Astrocyte (in vitro differentiated cells and primary cell): Measurements from ENCODE around the gene SDK1. TPM values are rescaled to one million over a fixed set of nuclear protein-coding genes. Genes with fewer than 3 reads are reported as not detected.

Experiments
- DNase-seq: peaks from one replicate; pipeline ENCODE4 v3.0.0-alpha.2; 2010; ENCODE audit warnings: low read depth
- FAIRE-seq: peaks from 2 replicates; lab custom pipeline; 2011; peaks lifted over from hg19 to GRCh38; lab: Jason Lieb, UNC
- H2AFZ ChIP-seq: 2 replicates; pipeline ENCODE4 v1.6.0; 2012; ENCODE audit warnings: low read depth, low read length, inconsistent platforms
- H3K27ac ChIP-seq: 2 replicates; pipeline ENCODE4 v1.5.1; 2011; ENCODE audit warnings: low read depth, low read length, inconsistent platforms
- H3K27me3 ChIP-seq: 2 replicates; pipeline ENCODE4 v1.6.0; 2011; ENCODE audit warnings: low read length, inconsistent platforms; ENCODE audit not compliant: insufficient read depth
- H3K36me3 ChIP-seq: 2 replicates; pipeline ENCODE4 v1.5.1; 2011; ENCODE audit warnings: low read length, inconsistent platforms; ENCODE audit not compliant: insufficient read depth
- H3K4me1 ChIP-seq: 2 replicates; pipeline ENCODE4 v1.5.1; 2011; ENCODE audit warnings: low read length, inconsistent platforms; ENCODE audit not compliant: insufficient read depth
- H3K4me2 ChIP-seq: 2 replicates; pipeline ENCODE4 v1.6.0; 2012; ENCODE audit warnings: low read length, inconsistent platforms
- H3K4me3 ChIP-seq: 2 replicates; pipeline ENCODE4 v1.5.1; 2011; ENCODE audit warnings: low read depth, mild to moderate bottlenecking, low read length, inconsistent platforms; ENCODE audit not compliant: insufficient read depth
- H3K79me2 ChIP-seq: 2 replicates; pipeline ENCODE4 v1.6.0; 2012; ENCODE audit warnings: mild to moderate bottlenecking, low read length, inconsistent platforms; ENCODE audit not compliant: insufficient read depth
- H3K9ac ChIP-seq: 2 replicates; pipeline ENCODE4 v1.6.0; 2012; ENCODE audit warnings: mild to moderate bottlenecking, low read length, inconsistent platforms
- H3K9me3 ChIP-seq: 2 replicates; pipeline ENCODE4 v1.5.1; 2012; ENCODE audit warnings: low read depth, mild to moderate bottlenecking, low read length, inconsistent platforms; ENCODE audit not compliant: insufficient read depth
- H4K20me1 ChIP-seq: 2 replicates; pipeline ENCODE4 v1.6.0; 2012; ENCODE audit warnings: low read length, inconsistent platforms; ENCODE audit not compliant: insufficient read depth
- H3K27ac Mint-ChIP-seq: one replicate; pipeline ENCODE4 v1.8.0; 2021; ENCODE audit warnings: mild to moderate bottlenecking, mixed read lengths; ENCODE audit not compliant: unreplicated experiment
- H3K27me3 Mint-ChIP-seq: one replicate; pipeline ENCODE4 v1.8.0; 2021; ENCODE audit warnings: low read depth, mixed read lengths; ENCODE audit not compliant: unreplicated experiment
- H3K36me3 Mint-ChIP-seq: one replicate; pipeline ENCODE4 v1.8.0; 2021; ENCODE audit warnings: low read depth, mixed read lengths; ENCODE audit not compliant: unreplicated experiment
- H3K4me1 Mint-ChIP-seq: one replicate; pipeline ENCODE4 v1.8.0; 2021; ENCODE audit warnings: low read depth, mixed read lengths; ENCODE audit not compliant: unreplicated experiment
- H3K4me3 Mint-ChIP-seq: one replicate; pipeline ENCODE4 v1.8.0; 2021; ENCODE audit warnings: mild to moderate bottlenecking, moderate library complexity, mixed read lengths; ENCODE audit not compliant: unreplicated experiment
- H3K9me3 Mint-ChIP-seq: one replicate; pipeline ENCODE4 v1.8.0; 2021; ENCODE audit warnings: mild to moderate bottlenecking, mixed read lengths; ENCODE audit not compliant: unreplicated experiment
- EZH2 ChIP-seq: IDR thresholded peaks from 2 replicates; pipeline ENCODE4 v1.6.1; 2012; ENCODE audit warnings: mild to moderate bottlenecking, low read length, inconsistent platforms; ENCODE audit not compliant: insufficient read depth
- total RNA-seq: library from RNA; stranded (reverse); gene quantifications from 2 replicates; pipeline ENCODE4 v1.2.1, GENCODE V29; 2021
- TF ChIP-seq, protein P1 (sequence below): IDR thresholded peaks from 2 replicates; pipeline ENCODE4 v1.5.1; 2011; ENCODE audit warnings: low read depth, mild to moderate bottlenecking, inconsistent platforms, low read length, moderate library complexity; ENCODE audit not compliant: insufficient read depth

Gene SDK1
- total RNA-seq, 1 donor from 2014 or later: 4.2 TPM

DNA sequence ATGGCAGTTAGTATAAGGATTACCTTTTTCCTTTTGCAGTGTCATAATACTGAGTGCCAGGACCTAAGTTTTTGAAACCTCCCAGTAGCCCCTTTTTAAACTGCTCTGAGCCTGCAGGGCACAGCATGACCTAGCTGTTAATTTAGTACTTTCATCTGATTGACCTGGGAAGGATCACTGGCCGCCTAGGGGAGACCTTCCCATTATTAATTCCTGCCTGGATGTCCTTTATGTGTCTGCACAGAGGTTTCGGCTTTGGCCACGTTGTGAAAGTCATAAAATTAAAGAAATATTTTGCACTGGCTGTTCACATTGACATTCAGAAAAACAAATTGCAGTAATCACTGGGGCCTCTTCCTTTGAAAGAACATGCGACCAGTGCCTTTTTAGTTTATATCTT, 290.2 kb downstream of the SDK1 start:
- Mint-ChIP-seq H3K9me3 (no peaks in the 10 kb centered on the region), H3K27me3 (no peaks in the 10 kb centered on the region), H3K4me3 (no peak overlapping the region), H3K4me1 (no peaks in the 10 kb centered on the region), H3K36me3 (no peaks in the 10 kb centered on the region), H3K27ac (no peak overlapping the region)
- TF ChIP-seq, protein P1, sequence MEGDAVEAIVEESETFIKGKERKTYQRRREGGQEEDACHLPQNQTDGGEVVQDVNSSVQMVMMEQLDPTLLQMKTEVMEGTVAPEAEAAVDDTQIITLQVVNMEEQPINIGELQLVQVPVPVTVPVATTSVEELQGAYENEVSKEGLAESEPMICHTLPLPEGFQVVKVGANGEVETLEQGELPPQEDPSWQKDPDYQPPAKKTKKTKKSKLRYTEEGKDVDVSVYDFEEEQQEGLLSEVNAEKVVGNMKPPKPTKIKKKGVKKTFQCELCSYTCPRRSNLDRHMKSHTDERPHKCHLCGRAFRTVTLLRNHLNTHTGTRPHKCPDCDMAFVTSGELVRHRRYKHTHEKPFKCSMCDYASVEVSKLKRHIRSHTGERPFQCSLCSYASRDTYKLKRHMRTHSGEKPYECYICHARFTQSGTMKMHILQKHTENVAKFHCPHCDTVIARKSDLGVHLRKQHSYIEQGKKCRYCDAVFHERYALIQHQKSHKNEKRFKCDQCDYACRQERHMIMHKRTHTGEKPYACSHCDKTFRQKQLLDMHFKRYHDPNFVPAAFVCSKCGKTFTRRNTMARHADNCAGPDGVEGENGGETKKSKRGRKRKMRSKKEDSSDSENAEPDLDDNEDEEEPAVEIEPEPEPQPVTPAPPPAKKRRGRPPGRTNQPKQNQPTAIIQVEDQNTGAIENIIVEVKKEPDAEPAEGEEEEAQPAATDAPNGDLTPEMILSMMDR: no peak
- TF ChIP-seq EZH2: no peak
- FAIRE-seq (no peak), DNase-seq (no peak)
- Histone ChIP-seq H3K27ac (no peak overlapping the region), H3K36me3 (no peaks in the 10 kb centered on the region), H3K4me3 (no peak overlapping the region), H3K9me3 (no peaks in the 10 kb centered on the region), H4K20me1 (no peaks in the 10 kb centered on the region), H3K4me2 (no peak overlapping the region), H3K27me3 (no peaks in the 10 kb centered on the region), H3K9ac (no peak overlapping the region), H3K4me1 (no peaks in the 10 kb centered on the region), H3K79me2 (no peaks in the 10 kb centered on the region), H2AFZ (no peak overlapping the region)

DNA sequence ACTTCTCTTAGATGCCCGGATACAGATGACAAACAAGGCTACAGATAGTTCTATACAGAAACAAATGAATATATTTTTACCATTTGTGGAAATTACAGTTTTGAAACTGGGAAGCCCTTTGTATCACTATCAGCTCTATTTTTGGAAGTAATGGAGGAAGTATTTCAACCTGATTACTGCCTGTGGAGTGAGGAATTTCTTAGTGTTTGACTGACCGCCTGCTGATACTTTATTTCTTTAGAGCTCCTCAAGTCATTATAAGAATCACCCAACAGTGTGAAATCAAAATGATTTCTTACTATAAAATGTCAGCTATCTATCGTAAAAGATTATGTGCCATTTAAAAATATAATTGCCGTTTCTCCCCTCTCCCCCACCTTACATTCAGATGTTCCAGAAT, 290.9 kb downstream of the SDK1 start:
- H3K4me1 ChIP-seq: no peaks in the 10 kb centered on the region
- Mint-ChIP-seq H3K27ac (no peak overlapping the region), H3K27me3 (no peaks in the 10 kb centered on the region), H3K4me1 (no peaks in the 10 kb centered on the region), H3K36me3 (no peaks in the 10 kb centered on the region), H3K9me3 (no peaks in the 10 kb centered on the region), H3K4me3 (no peak overlapping the region)
- H3K27me3 ChIP-seq: no peaks in the 10 kb centered on the region
- no peaks in the 10 kb centered on the region for H3K79me2 ChIP-seq
- no peak overlapping the region for H2AFZ ChIP-seq
- TF ChIP-seq, protein P1: no peak
- no peak for TF ChIP-seq EZH2
- FAIRE-seq: no peak
- no peak overlapping the region for H3K4me2 ChIP-seq
- no peaks in the 10 kb centered on the region for H4K20me1 ChIP-seq
- no peaks in the 10 kb centered on the region for H3K36me3 ChIP-seq
- H3K27ac ChIP-seq: no peak overlapping the region
- no peak overlapping the region for H3K4me3 ChIP-seq
- H3K9me3 ChIP-seq: no peaks in the 10 kb centered on the region
- no peak overlapping the region for H3K9ac ChIP-seq
- DNase-seq: no peak

- FAIRE-seq (no peak), DNase-seq (no peak)
- no peak for TF ChIP-seq EZH2
- TF ChIP-seq, protein P1: no peak
- no peaks in the 10 kb centered on the region for H3K36me3 ChIP-seq
- Mint-ChIP-seq H3K4me1 (no peaks in the 10 kb centered on the region), H3K27me3 (no peaks in the 10 kb centered on the region), H3K9me3 (no peaks in the 10 kb centered on the region), H3K36me3 (no peaks in the 10 kb centered on the region), H3K27ac (no peak overlapping the region), H3K4me3 (no peak overlapping the region)
- no peaks in the 10 kb centered on the region for H3K27me3 ChIP-seq
- H3K9me3 ChIP-seq: no peaks in the 10 kb centered on the region
- no peak overlapping the region for H3K4me3 ChIP-seq
- H4K20me1 ChIP-seq: no peaks in the 10 kb centered on the region
- H3K4me2 ChIP-seq: peak overlapping the region; percentile 24
- no peak overlapping the region for H2AFZ ChIP-seq
- no peaks in the 10 kb centered on the region for H3K4me1 ChIP-seq
- H3K27ac ChIP-seq: no peak overlapping the region
- no peak overlapping the region for H3K9ac ChIP-seq
- no peaks in the 10 kb centered on the region for H3K79me2 ChIP-seq
Measured at GRCh38 chr7:3592401-3593134, 291.5 kb downstream of the SDK1 start.
